Mammary epithelial cell (primary cell): ENCODE data around the gene NBEA.

Source experiments
- EZH2 ChIP-seq: IDR thresholded peaks from 2 replicates; pipeline ENCODE4 v1.6.1; 2012; ENCODE audit warnings: low read length, inconsistent platforms, borderline replicate concordance
- TF ChIP-seq, protein P1 (sequence below), 2 donors: IDR thresholded peaks in 1 of 2; conservative IDR thresholded peaks in 1 of 2; 2 replicates each; pipeline ENCODE4 v1.5.1; 2011 to 2012; ENCODE audit warnings: inconsistent platforms in 2 of 2, low read length in 2 of 2, mild to moderate bottlenecking in 2 of 2, control low read depth in 1 of 2, low read depth in 1 of 2; ENCODE audit not compliant: insufficient read depth in 1 of 2; ENCODE audit errors: extremely low read depth in 1 of 2

DNA sequence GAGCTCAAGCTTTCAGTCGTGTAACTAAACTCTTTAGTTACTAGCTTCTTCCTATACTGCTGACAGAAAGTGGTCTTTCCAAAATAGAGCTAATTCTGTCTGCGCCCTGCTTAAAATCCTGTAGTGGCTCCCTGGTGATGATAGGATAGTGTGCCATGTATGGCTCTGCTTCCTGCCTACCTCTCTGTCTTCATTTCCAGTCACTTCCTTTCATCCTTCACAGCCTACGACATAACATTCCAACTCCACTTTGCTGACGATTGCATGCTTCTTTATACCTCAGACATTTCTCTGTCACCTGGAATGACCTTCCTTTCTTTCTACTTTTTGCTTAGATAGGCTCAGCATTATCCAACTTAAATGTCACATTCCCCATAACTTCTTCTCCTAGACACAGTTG, 343.6 kb downstream of the NBEA start:
- TF ChIP-seq, protein P1, sequence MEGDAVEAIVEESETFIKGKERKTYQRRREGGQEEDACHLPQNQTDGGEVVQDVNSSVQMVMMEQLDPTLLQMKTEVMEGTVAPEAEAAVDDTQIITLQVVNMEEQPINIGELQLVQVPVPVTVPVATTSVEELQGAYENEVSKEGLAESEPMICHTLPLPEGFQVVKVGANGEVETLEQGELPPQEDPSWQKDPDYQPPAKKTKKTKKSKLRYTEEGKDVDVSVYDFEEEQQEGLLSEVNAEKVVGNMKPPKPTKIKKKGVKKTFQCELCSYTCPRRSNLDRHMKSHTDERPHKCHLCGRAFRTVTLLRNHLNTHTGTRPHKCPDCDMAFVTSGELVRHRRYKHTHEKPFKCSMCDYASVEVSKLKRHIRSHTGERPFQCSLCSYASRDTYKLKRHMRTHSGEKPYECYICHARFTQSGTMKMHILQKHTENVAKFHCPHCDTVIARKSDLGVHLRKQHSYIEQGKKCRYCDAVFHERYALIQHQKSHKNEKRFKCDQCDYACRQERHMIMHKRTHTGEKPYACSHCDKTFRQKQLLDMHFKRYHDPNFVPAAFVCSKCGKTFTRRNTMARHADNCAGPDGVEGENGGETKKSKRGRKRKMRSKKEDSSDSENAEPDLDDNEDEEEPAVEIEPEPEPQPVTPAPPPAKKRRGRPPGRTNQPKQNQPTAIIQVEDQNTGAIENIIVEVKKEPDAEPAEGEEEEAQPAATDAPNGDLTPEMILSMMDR (conservative IDR thresholded peaks at IDR 0.05 in 1 of 2, IDR thresholded peaks at IDR 0.05 in 1 of 2; ENCODE audit: extremely low read depth in 1 of 2, insufficient read depth in 1 of 2, low read depth in 1 of 2, low read length in 2 of 2) = no peak
- no peak for TF ChIP-seq EZH2
